Suprapubic skin (tissue), 4 donors: ENCODE results near the gene CARS2. TPM values are rescaled to one million over a fixed set of nuclear protein-coding genes. Genes with fewer than 3 reads are reported as not detected.
"Not testable (repeated sequence)": the region's sequence is repeated elsewhere in the genome, so short reads cannot be mapped to it uniquely, and the experiment has no call there.

Experiments
- DNase-seq, 2 donors: peaks; one replicate each; pipeline ENCODE4 v3.0.0-alpha.2; 2019; ENCODE audit warnings: low spot score in 2 of 2
- H3K27ac ChIP-seq: fragments of 200-600 bp; sonication (generic); one replicate; pipeline ENCODE4 v1.5.1; 2019
- H3K27me3 ChIP-seq: fragments of 200-600 bp; sonication (generic); one replicate; pipeline ENCODE4 v1.5.1; 2019
- H3K36me3 ChIP-seq: fragments of 200-600 bp; sonication (generic); one replicate; pipeline ENCODE4 v1.5.1; 2019
- H3K4me1 ChIP-seq: fragments of 200-600 bp; sonication (generic); one replicate; pipeline ENCODE4 v1.5.1; 2019
- H3K4me3 ChIP-seq: fragments of 200-600 bp; sonication (generic); one replicate; pipeline ENCODE4 v1.5.1; 2019; ENCODE audit warnings: mild to moderate bottlenecking
- H3K9me3 ChIP-seq: fragments of 200-600 bp; sonication (generic); one replicate; pipeline ENCODE4 v1.5.1; 2019
- EP300 ChIP-seq: sonication (generic); formaldehyde crosslinking; IDR thresholded peaks from one replicate; pipeline ENCODE4 v1.6.1; 2017; ENCODE audit warnings: antibody characterized with exemption
- POLR2A ChIP-seq, 2 donors: fragments of 450-650 bp; IDR thresholded peaks; one replicate each; pipeline ENCODE4 v1.6.1; 2017; ENCODE audit warnings: antibody characterized with exemption in 2 of 2, mild to moderate bottlenecking in 2 of 2, moderate library complexity in 2 of 2
- POLR2AphosphoS5 ChIP-seq, 3 donors: sonication (generic); formaldehyde crosslinking; IDR thresholded peaks; one replicate each; pipeline ENCODE4 v1.6.1; 2017; ENCODE audit warnings: antibody characterized with exemption in 3 of 3
- WGBS: methylation state at CpG from one replicate; pipeline ENCODE4 v1.1.5; 2018; 5-methylcytosine and 5-hydroxymethylcytosine counted together
- total RNA-seq, 4 donors: library from RNA; depleted of rRNA; stranded (reverse); fragments of >200 nt; gene quantifications; one replicate each; pipeline ENCODE4 v1.1.0, GENCODE V29; 2016
- TF ChIP-seq, protein P1 (sequence below), 2 donors: fragments of 200-600 bp in 1 of 2; fragments of 450-650 bp in 1 of 2; sonication (generic) in 1 of 2; IDR thresholded peaks; one replicate each; pipeline ENCODE4 v1.5.1; 2016 to 2019; ENCODE audit warnings: antibody characterized with exemption in 2 of 2, mild to moderate bottlenecking in 1 of 2, moderate library complexity in 1 of 2

Gene CARS2
- total RNA-seq, 4 donors from 2014 or later: 35.1 to 130 (median 80.9) TPM

DNA sequence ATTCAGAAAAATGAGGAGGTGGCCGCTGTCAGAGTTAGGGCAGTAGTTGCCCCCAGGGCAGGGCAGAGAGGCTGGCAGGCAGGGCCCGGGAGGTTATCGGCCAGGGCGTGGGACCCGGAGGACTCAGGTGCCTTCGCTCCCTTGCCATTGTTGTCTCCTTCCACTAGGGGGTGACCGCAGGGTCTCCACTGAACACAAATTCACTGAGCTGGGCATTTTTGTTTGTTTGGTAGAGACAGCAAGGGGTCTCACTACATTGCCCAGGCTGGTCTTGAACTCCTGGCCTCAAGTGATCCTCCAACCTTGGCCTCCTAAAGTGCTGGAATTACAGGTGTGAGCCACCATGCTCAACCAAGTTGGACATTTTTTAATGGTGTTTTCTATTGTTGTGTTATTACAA, 25.1 kb downstream of the CARS2 start:
- TF ChIP-seq POLR2A (IDR thresholded peaks at IDR 0.05) (no peak), EP300 (no peak), POLR2AphosphoS5 (IDR thresholded peaks at IDR 0.05) (no peak)
- TF ChIP-seq, protein P1, sequence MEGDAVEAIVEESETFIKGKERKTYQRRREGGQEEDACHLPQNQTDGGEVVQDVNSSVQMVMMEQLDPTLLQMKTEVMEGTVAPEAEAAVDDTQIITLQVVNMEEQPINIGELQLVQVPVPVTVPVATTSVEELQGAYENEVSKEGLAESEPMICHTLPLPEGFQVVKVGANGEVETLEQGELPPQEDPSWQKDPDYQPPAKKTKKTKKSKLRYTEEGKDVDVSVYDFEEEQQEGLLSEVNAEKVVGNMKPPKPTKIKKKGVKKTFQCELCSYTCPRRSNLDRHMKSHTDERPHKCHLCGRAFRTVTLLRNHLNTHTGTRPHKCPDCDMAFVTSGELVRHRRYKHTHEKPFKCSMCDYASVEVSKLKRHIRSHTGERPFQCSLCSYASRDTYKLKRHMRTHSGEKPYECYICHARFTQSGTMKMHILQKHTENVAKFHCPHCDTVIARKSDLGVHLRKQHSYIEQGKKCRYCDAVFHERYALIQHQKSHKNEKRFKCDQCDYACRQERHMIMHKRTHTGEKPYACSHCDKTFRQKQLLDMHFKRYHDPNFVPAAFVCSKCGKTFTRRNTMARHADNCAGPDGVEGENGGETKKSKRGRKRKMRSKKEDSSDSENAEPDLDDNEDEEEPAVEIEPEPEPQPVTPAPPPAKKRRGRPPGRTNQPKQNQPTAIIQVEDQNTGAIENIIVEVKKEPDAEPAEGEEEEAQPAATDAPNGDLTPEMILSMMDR (IDR thresholded peaks at IDR 0.05): peak in 1 of 2 donors; percentile 15
- Histone ChIP-seq H3K27ac (no peak overlapping the region), H3K4me3 (no peak overlapping the region), H3K4me1 (no peaks in the 10 kb centered on the region), H3K27me3 (no peaks in the 10 kb centered on the region), H3K9me3 (no peaks in the 10 kb centered on the region), H3K36me3 (peaks cover 83% of the 10 kb centered on the region)
- DNase-seq: no peak
- 93% methylated on average over 7 of the region's 7 CpGs for WGBS

DNA sequence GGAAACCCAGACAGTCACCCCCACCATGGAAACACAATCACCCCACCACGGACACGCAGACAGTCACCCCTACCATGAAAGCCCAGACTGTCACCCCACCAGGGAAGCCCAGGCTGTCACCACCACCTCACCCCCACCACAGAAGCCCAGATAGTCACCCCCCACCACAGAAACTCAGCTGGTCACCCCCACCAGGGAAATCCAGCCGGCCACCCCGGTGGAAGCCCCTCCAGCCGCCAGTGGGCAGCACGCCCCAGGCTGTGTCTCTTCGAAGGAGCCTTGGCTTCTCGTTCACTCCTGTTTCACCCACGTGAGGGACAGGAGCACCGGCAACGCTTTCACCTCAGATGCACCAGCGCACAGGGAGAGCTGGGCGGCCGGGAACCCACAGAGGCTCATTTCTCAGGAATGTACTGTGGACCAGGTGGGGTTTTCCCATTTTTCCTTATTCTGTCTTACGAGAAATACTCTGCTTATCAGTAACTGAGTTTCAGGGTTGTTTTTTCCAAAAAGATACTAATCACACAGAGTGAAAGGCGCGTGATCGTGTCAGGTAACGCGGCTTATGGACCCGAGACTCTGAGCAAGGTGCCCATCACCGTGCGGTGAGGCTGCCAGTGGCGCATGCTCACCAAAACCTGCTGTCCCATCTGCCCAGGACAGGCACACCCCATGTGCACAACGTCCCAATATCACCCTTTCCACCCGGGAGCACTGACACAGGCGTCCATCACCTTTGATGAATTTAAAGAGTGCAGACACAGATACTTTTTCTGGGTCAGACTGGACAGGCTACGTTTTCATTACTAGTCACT, 28.0 kb downstream of the CARS2 start:
- Histone ChIP-seq H3K4me3 (no peak overlapping the region), H3K27me3 (no peaks in the 10 kb centered on the region), H3K4me1 (no peaks in the 10 kb centered on the region), H3K36me3 (peaks cover 69% of the 10 kb centered on the region), H3K27ac (no peak overlapping the region), H3K9me3 (no peaks in the 10 kb centered on the region)
- 87% methylated on average over 23 of the region's 28 CpGs for WGBS
- TF ChIP-seq EP300 (no peak), POLR2AphosphoS5 (IDR thresholded peaks at IDR 0.05) (no peak), POLR2A (IDR thresholded peaks at IDR 0.05) (no peak)
- TF ChIP-seq, protein P1 (IDR thresholded peaks at IDR 0.05): no peak
- no peak for DNase-seq

DNA sequence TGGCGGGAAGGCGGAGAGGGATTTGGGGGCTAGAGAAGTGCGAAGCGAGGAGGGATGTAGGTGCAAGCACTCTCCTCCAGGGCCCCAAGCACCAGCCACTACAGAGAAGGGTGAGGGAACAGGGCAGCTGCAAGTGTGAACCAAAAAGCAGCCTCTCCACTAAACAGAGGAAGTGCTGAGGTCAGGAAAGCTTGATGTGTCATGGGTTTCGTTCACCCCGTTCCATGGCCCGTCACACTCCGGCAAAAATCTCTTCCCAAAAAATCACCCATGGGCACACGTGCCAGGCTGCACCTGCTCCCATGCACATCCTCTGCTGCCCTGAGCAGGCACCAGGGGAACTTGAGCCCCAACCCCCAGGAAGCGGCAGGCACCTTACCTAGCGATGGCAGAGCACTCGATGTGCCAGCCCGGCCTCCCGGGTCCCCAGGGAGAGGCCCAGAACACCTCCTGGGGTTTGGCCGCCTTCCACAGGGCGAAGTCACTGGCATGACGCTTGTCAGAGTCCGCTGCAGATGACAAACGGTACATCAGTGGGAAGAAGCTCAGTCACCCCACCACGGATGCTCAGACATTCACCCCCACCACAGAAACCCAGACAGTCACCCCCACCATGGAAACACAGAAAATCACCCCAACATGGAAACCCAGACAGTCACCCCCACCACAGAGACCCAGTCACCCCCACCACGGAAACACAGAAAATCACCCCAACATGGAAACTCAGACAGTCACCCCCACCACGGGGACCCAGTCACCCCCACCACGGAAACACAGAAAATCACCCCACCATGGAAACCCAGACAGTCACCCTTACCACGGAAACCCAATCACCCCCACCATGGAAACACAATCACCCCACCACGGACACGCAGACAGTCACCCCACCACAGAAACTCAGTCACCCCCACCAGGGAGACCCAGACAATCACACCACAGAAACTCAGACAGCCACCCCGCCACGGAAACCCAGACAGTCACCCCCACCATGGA, 29.0 kb downstream of the CARS2 start:
- no peaks in the 10 kb centered on the region for H3K27me3 ChIP-seq
- no peaks in the 10 kb centered on the region for H3K9me3 ChIP-seq
- H3K4me1 ChIP-seq: no peaks in the 10 kb centered on the region
- DNase-seq: no peak
- H3K4me3 ChIP-seq: no peak overlapping the region
- peaks cover 59% of the 10 kb centered on the region for H3K36me3 ChIP-seq
- H3K27ac ChIP-seq: no peak overlapping the region
- TF ChIP-seq POLR2AphosphoS5 (IDR thresholded peaks at IDR 0.05) (no peak), POLR2A (IDR thresholded peaks at IDR 0.05) (no peak), EP300 (no peak)
- TF ChIP-seq, protein P1 (IDR thresholded peaks at IDR 0.05): no peak
- WGBS: 89% methylated on average over 26 of the region's 28 CpGs

DNA sequence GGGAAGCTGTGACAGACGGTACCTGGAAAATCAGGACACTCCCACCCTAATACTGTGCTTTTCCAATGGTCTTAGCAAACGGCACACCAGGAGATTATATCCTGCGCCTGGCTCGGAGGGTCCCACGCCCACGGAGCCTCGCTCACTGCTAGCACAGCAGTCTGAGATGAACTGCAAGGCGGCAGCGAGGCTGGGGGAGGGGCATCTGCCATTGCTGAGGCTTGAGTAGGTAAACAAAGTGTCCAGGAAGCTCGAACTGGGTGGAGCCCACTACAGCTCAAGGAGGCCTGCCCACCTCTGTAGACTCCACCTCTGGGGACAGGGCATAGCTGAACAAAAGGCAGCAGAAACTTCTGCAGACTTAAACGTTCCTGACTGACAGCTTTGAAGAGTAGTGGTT, 36.1 kb downstream of the CARS2 start:
- H3K4me1 ChIP-seq, DNase-seq, H3K27me3 ChIP-seq, H3K4me3 ChIP-seq, H3K27ac ChIP-seq, H3K9me3 ChIP-seq: not testable (repeated sequence)
- 88% methylated on average over 8 of the region's 11 CpGs for WGBS
- H3K36me3 ChIP-seq: peaks cover 58% of the 10 kb centered on the region

DNA sequence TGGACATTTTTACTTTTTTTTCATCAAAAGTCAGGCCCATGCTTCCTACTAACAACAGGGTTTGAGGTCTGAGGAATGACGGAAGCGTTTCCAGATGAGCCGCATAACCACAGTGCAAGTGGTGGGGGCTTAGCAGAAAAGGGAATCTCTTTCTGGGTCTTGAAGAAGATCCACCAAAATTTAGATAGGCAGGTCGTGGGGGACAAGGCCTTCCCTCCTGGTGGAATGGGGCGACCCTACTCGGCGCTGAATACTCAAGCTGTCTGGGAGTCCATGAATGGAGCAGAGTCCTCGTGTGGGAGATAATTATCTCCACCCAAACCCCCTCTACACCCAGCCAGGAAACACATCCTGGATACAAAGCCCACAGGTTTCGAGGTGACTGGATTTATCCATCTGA, 36.9 kb downstream of the CARS2 start:
- H3K36me3 ChIP-seq: peaks cover 63% of the 10 kb centered on the region
- H3K4me3 ChIP-seq: no peak overlapping the region
- H3K27me3 ChIP-seq: no peaks in the 10 kb centered on the region
- no peak overlapping the region for H3K27ac ChIP-seq
- TF ChIP-seq, protein P1 (IDR thresholded peaks at IDR 0.05): no peak
- TF ChIP-seq POLR2AphosphoS5 (IDR thresholded peaks at IDR 0.05): no peak
- TF ChIP-seq POLR2A (IDR thresholded peaks at IDR 0.05): no peak
- H3K4me1 ChIP-seq: no peaks in the 10 kb centered on the region
- no peaks in the 10 kb centered on the region for H3K9me3 ChIP-seq
- no peak for DNase-seq
- 83% methylated on average over 9 of the region's 9 CpGs for WGBS
